ENCODE data around the gene CNN2.

DNA sequence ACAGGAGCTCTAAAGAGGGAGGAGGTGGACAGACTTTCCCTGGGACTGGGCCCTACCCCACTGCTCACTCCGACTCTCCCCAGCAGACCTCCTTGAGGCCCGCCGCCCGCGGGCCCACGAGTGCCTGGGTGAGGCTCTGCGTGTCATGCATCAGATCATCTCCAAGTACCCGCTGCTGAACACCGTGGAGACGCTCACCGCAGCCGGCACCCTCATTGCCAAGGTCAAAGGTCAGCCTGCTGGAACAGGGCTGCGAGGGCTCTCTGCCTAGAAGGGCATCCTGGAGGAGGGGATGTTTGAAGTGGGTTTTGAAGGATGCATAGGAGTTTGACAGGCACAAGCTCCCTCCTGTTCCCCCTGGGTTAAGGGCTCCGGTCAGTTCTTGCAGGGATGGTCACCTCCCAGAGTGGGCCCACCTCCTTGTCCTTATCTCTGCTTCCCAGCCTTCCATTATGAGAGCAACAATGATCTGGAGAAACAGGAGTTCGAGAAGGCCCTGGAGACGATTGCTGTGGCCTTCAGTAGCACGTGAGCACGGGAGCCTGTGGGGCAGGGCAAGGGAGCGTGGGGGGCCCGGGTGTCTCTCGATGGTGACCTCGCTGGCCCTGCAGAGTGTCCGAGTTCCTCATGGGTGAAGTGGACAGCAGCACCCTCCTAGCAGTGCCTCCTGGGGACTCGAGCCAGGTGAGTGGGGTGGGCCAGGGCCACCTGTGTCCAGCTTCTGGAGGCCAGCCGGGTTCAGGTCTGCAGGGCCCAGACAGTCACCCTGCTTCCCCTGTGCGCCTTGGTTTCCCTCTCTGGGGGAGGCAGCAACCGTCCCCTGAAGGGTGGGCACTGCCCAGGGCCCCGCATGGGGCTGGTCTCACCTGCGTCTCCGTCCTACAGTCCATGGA lies 46.9 kb downstream of the CNN2 start:
- TF ChIP-seq CTCF (IDR thresholded peaks at IDR 0.05; ENCODE audit: low read depth, low read length, missing input control) = no peak
- TF ChIP-seq MAX (IDR thresholded peaks at IDR 0.05) = no peak
- no peak for TF ChIP-seq REST (IDR thresholded peaks at IDR 0.05)
- TF ChIP-seq YY1 (IDR thresholded peaks at IDR 0.05) = no peak
- no peak for TF ChIP-seq RAD21 (IDR thresholded peaks at IDR 0.05)
- no peak for TF ChIP-seq TAF1 (conservative IDR thresholded peaks at IDR 0.05)
- TF ChIP-seq SP1 (IDR thresholded peaks at IDR 0.05) = no peak
- TF ChIP-seq ZBTB33 (IDR thresholded peaks at IDR 0.05) = no peak
- no peak for TF ChIP-seq HNF4A (conservative IDR thresholded peaks at IDR 0.05)
- no peak for TF ChIP-seq JUND (IDR thresholded peaks at IDR 0.05)
- no peak for TF ChIP-seq EGR1 (IDR thresholded peaks at IDR 0.05; ENCODE audit: low read depth in 2 of 2)
- no peak for TF ChIP-seq GABPA (IDR thresholded peaks at IDR 0.05 in 1 of 2, conservative IDR thresholded peaks at IDR 0.05 in 1 of 2)

Measured in liver (tissue), 3 donors.